BLaER1 treated with 17β-estradiol and CSF1 and Interleukin-3, amounts not matched to agents 10 nM and 100 nM (cell line): Measurements from ENCODE around the gene CCDC7.

Source experiments
- H3K27ac ChIP-seq, 11 experiments: shearing (Covaris generic); formaldehyde crosslinking; 2 replicates each; pipeline ENCODE4 v1.8.1; 2022
- H3K27me3 ChIP-seq, 11 experiments: shearing (Covaris generic); formaldehyde crosslinking; 2 replicates each; pipeline ENCODE4 v1.8.1; 2022
- H3K36me3 ChIP-seq, 11 experiments: shearing (Covaris generic); formaldehyde crosslinking; 2 replicates each; pipeline ENCODE4 v1.8.1; 2022
- H3K4me1 ChIP-seq, 10 experiments: shearing (Covaris generic); formaldehyde crosslinking; 2 replicates each; pipeline ENCODE4 v1.8.1; 2022
- H3K4me2 ChIP-seq, 11 experiments: shearing (Covaris generic); formaldehyde crosslinking; 2 replicates each; pipeline ENCODE4 v1.8.1; 2022
- H3K4me3 ChIP-seq, 10 experiments: shearing (Covaris generic); formaldehyde crosslinking; 2 replicates each; pipeline ENCODE4 v1.8.1; 2022
- H3K9ac ChIP-seq, 11 experiments: shearing (Covaris generic); formaldehyde crosslinking; 2 replicates each; pipeline ENCODE4 v1.8.1; 2022
- H3K9me3 ChIP-seq, 11 experiments: shearing (Covaris generic); formaldehyde crosslinking; replicated peaks in 1 of 11; 2 replicates each; pipeline ENCODE4 v1.8.1; 2022
- H4K20me1 ChIP-seq, 11 experiments: shearing (Covaris generic); formaldehyde crosslinking; 2 replicates each; pipeline ENCODE4 v1.8.1; 2022
- Cebpa-rat ChIP-seq, 11 experiments: shearing (Covaris generic); IDR thresholded peaks; 2 replicates each; pipeline ENCODE4 v1.8.1; 2022

The CCDC7 gene

DNA sequence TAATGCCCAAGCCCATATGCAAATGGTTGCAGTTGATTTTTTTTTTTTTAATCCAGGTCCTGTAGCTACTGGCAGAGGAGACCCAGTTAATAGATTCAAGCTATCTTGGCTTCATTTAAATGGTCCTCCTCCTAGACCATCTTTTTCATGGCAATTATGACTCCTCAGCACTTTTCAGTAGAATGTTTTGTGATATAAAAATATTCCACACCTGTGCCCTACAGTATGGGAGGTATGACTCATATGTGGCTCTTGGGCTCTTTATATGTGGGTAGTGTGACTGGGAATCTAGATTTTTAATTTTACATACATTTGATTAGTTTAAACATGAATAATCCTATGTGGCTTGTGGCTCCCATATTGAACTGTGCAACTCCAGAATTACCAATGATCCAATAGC lies 432.0 kb downstream of the CCDC7 start:
- no peaks in the 10 kb centered on the region for H3K4me1 ChIP-seq
- no peaks in the 10 kb centered on the region for H4K20me1 ChIP-seq
- no peaks in the 10 kb centered on the region for H3K9me3 ChIP-seq
- no peak overlapping the region for H3K4me3 ChIP-seq
- H3K27ac ChIP-seq = no peak overlapping the region
- no peak for TF ChIP-seq Cebpa-rat (IDR thresholded peaks at IDR 0.05)
- no peak overlapping the region for H3K4me2 ChIP-seq
- no peaks in the 10 kb centered on the region for H3K27me3 ChIP-seq
- no peaks in the 10 kb centered on the region for H3K36me3 ChIP-seq
- H3K9ac ChIP-seq = no peak overlapping the region

DNA sequence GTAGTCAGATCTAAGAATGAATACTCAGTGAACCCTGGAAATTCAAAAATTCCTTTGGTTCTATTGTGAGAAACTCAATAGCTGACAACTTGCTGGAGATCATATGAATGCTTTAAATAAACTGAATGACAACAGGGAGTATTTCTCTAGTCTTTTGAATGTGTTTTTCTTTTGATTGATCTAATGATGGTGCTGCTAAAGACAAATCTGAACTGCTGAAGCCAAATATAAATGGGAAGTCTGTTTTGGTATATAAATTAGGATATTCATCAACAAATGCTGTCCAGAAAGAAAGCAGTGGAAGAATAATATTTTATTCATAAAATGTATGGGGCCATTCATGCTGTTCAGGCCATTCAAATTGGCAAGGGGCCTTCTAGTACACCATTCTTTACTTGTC lies 432.7 kb downstream of the CCDC7 start:
- Histone ChIP-seq H3K4me3 (no peak overlapping the region), H3K4me1 (no peaks in the 10 kb centered on the region), H3K4me2 (no peak overlapping the region), H3K9me3 (no peaks in the 10 kb centered on the region), H3K9ac (no peak overlapping the region), H3K36me3 (no peaks in the 10 kb centered on the region), H3K27ac (no peak overlapping the region), H3K27me3 (no peaks in the 10 kb centered on the region), H4K20me1 (no peaks in the 10 kb centered on the region)
- no peak for TF ChIP-seq Cebpa-rat (IDR thresholded peaks at IDR 0.05)

DNA sequence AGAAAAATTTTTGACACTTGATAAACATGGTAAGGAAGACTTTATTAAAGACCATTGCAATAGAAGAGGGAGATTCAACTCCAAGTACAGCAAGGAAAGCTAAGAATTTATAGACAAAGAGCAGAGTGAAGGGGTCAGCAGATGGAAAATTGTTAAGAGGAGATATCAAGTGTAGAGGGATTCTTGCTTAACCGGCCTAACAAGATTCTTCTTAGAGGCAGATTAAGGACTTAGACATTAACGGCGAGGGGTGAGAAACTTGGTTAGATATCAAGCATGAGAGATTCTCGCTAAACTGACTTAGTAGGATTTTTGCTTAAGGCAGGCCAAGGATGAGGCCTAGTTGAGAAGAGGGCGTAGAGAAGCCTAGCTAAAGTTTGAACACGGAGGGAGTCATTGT lies 436.1 kb downstream of the CCDC7 start:
- TF ChIP-seq Cebpa-rat (IDR thresholded peaks at IDR 0.05) = no peak
- Histone ChIP-seq H3K27me3 (no peaks in the 10 kb centered on the region), H3K4me3 (no peak overlapping the region), H3K27ac (no peak overlapping the region), H3K4me2 (no peak overlapping the region), H3K9ac (no peak overlapping the region), H3K4me1 (no peaks in the 10 kb centered on the region), H3K9me3 (no peaks in the 10 kb centered on the region), H4K20me1 (no peaks in the 10 kb centered on the region), H3K36me3 (no peaks in the 10 kb centered on the region)

GRCh38 chr10:32887481-32887880 lies 441.5 kb downstream of the CCDC7 start:
- H3K9me3 ChIP-seq = no peaks in the 10 kb centered on the region
- peaks cover 0 to 6% (median 0%) of the 10 kb centered on the region in 11 experiments; a peak in 2 of 22 replicates for H3K36me3 ChIP-seq
- H4K20me1 ChIP-seq = no peaks in the 10 kb centered on the region
- TF ChIP-seq Cebpa-rat (IDR thresholded peaks at IDR 0.05) = no peak
- no peaks in the 10 kb centered on the region for H3K4me1 ChIP-seq
- no peak overlapping the region for H3K9ac ChIP-seq
- H3K27me3 ChIP-seq = no peaks in the 10 kb centered on the region
- no peak overlapping the region for H3K4me2 ChIP-seq
- no peak overlapping the region for H3K27ac ChIP-seq
- no peak overlapping the region for H3K4me3 ChIP-seq

GRCh38 chr10:32888161-32888927 lies 442.4 kb downstream of the CCDC7 start:
- Histone ChIP-seq H3K9ac (no peak overlapping the region), H3K4me3 (no peak overlapping the region), H3K36me3 (peaks cover 0 to 6% (median 0%) of the 10 kb centered on the region in 11 experiments; a peak in 2 of 22 replicates), H3K9me3 (no peaks in the 10 kb centered on the region), H4K20me1 (no peaks in the 10 kb centered on the region; a peak in 1 of 22 replicates), H3K27ac (no peak overlapping the region), H3K27me3 (no peaks in the 10 kb centered on the region), H3K4me2 (no peak overlapping the region), H3K4me1 (peaks cover 0 to 3% (median 0%) of the 10 kb centered on the region in 10 experiments; a peak in 2 of 20 replicates)
- TF ChIP-seq Cebpa-rat (IDR thresholded peaks at IDR 0.05) = no peak

- no peak overlapping the region for H3K27ac ChIP-seq
- no peak overlapping the region for H3K9ac ChIP-seq
- no peak overlapping the region for H3K4me2 ChIP-seq
- no peaks in the 10 kb centered on the region for H3K27me3 ChIP-seq
- H3K4me3 ChIP-seq = no peak overlapping the region
- no peaks in the 10 kb centered on the region for H3K9me3 ChIP-seq
- H3K36me3 ChIP-seq = peaks cover 0 to 6% (median 0%) of the 10 kb centered on the region in 11 experiments; a peak in 3 of 22 replicates
- H4K20me1 ChIP-seq = no peaks in the 10 kb centered on the region; a peak in 1 of 22 replicates
- TF ChIP-seq Cebpa-rat (IDR thresholded peaks at IDR 0.05) = no peak
- H3K4me1 ChIP-seq = peaks cover 0 to 8% (median 0%) of the 10 kb centered on the region in 10 experiments; a peak in 2 of 20 replicates
Measured at GRCh38 chr10:32889631-32890212, 443.8 kb downstream of the CCDC7 start.

DNA sequence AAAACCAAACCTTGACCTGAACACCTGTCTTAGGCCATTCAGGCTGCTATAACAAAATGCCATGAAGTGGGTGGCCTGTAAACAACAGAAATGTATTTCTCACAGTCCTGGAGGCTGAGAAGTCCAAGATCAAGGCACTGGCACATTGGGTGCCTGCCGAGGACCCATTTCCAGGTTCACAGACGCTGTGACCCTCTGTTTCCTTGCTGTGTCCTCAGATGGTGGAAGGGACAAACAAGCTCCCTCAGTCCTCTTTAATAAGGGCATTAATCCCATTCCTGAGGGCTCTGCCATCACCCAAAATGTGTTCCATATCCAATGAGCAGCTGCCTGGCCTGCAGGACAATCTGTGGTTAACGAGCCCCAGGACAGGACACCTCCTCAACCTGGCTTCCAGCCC lies 444.5 kb downstream of the CCDC7 start:
- no peak overlapping the region for H3K4me2 ChIP-seq
- H3K4me3 ChIP-seq = no peak overlapping the region
- H3K36me3 ChIP-seq = peaks cover 0 to 12% (median 1%) of the 10 kb centered on the region in 11 experiments; a peak in 11 of 22 replicates
- no peaks in the 10 kb centered on the region for H3K9me3 ChIP-seq
- peaks cover 0 to 8% (median 0%) of the 10 kb centered on the region in 10 experiments; a peak in 2 of 20 replicates for H3K4me1 ChIP-seq
- H3K27me3 ChIP-seq = no peaks in the 10 kb centered on the region
- no peak for TF ChIP-seq Cebpa-rat (IDR thresholded peaks at IDR 0.05)
- no peaks in the 10 kb centered on the region; a peak in 1 of 22 replicates for H4K20me1 ChIP-seq
- H3K27ac ChIP-seq = no peak overlapping the region
- no peak overlapping the region for H3K9ac ChIP-seq

DNA sequence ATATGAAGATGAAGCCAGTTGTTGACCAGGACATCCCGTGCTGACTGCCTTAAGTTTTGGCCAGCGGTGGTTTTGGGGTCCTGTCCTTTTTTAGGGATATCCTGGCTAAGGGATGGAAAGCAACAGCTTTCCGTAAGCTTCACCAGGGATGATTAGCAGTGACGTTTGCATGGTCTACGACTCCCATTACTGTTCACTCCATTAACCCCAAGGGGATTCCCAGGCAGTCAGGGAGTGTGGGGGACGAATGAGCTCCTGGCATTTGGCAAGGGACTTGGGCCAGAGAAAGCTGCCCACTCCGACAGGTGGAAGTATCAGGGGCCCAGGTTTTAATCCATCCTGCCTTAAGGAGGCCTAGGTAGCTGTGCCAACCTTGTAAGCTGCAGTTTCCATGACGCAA lies 445.3 kb downstream of the CCDC7 start:
- H3K9ac ChIP-seq = no peak overlapping the region
- peaks cover 0 to 8% (median 0%) of the 10 kb centered on the region in 10 experiments; a peak in 2 of 20 replicates for H3K4me1 ChIP-seq
- H4K20me1 ChIP-seq = no peaks in the 10 kb centered on the region; a peak in 1 of 22 replicates
- no peak overlapping the region for H3K4me2 ChIP-seq
- H3K27ac ChIP-seq = no peak overlapping the region
- no peaks in the 10 kb centered on the region for H3K27me3 ChIP-seq
- no peaks in the 10 kb centered on the region for H3K9me3 ChIP-seq
- TF ChIP-seq Cebpa-rat (IDR thresholded peaks at IDR 0.05) = no peak
- no peak overlapping the region for H3K4me3 ChIP-seq
- H3K36me3 ChIP-seq = peaks cover 3 to 20% (median 7%) of the 10 kb centered on the region in 11 experiments; a peak in 18 of 22 replicates

DNA sequence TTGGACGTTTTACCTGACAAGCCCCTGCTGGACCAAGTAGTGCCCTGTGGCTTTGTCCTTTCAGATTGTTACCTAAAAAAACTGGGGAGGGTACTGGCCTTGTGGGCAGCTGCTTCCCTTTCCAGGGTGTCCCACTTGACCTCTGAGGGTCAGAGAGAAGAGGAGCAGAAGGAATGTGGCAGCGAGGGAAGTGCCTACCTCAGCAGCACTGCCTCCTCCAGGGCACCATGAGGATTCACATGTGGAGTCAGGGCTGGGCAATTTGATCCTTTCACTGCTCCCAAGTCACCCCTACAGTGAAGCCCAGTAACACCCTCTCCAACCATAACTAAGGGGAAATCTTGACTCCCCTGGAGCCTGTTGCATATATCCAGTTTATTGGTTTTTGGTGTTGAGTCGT lies 447.5 kb downstream of the CCDC7 start:
- no peak for TF ChIP-seq Cebpa-rat (IDR thresholded peaks at IDR 0.05)
- H3K36me3 ChIP-seq = peaks cover 22 to 35% (median 28%) of the 10 kb centered on the region in 11 experiments
- no peaks in the 10 kb centered on the region; a peak in 1 of 22 replicates for H4K20me1 ChIP-seq
- H3K4me1 ChIP-seq = peaks cover 0 to 8% (median 0%) of the 10 kb centered on the region in 10 experiments; a peak in 2 of 20 replicates
- peak overlapping the region in 1 of 11 experiments; percentile 18; a peak in 1 of 22 replicates for H3K4me2 ChIP-seq
- no peak overlapping the region for H3K27ac ChIP-seq
- H3K27me3 ChIP-seq = no peaks in the 10 kb centered on the region
- no peak overlapping the region for H3K4me3 ChIP-seq
- H3K9me3 ChIP-seq = no peaks in the 10 kb centered on the region
- H3K9ac ChIP-seq = no peak overlapping the region
